PFSK-1 (cell line): ENCODE data around the gene CENPU.

Source experiments
- POLR2AphosphoS5 ChIP-seq: IDR thresholded peaks from 2 replicates; pipeline ENCODE4 v1.6.1; 2012; ENCODE audit warnings: low read depth, mild to moderate bottlenecking, control low read depth, low read length, moderate library complexity
- TAF1 ChIP-seq: IDR thresholded peaks from 2 replicates; pipeline ENCODE4 v1.6.1; 2012; ENCODE audit warnings: low read length, control low read depth, borderline replicate concordance; ENCODE audit not compliant: insufficient read depth

GRCh38 chr4:184705692-184706091 lies 28.2 kb downstream of the CENPU start:
- TF ChIP-seq POLR2AphosphoS5 (no peak), TAF1 (no peak)
